HepG2 (cell line): ENCODE data around the gene TMEM222. TPM values are rescaled to one million over a fixed set of nuclear protein-coding genes. Genes with fewer than 3 reads are reported as not detected.

ENCODE experiments used
- ATAC-seq: fragments of 200-7000 bp; cut with Tn5 transposase; 3 replicates; pipeline ENCODE4 v1.9.1; 2020; ENCODE audit warnings: mild to moderate bottlenecking, moderate library complexity
- BruUV-seq: library from RNA; stranded (reverse); fragments of 400-500 nt; replicated peaks from 2 replicates; lab custom pipeline; 2021; lab: Mats Ljungman, UMichigan
- CTCF ChIA-PET: fragments of 300-600 bp; formaldehyde crosslinking; extraction: SDS; loops from one replicate; lab custom pipeline; 2021; ENCODE audit warnings: low total read pairs, inconsistent platforms, low intra/inter-chr PET ratio; lab: Yijun Ruan, JAX
- POLR2A ChIA-PET: fragments of 350-600 bp; sonication (Branson Sonifier 250); formaldehyde crosslinking; loops from one replicate; lab custom pipeline; 2020; ENCODE audit warnings: antibody characterized with exemption, inconsistent platforms; lab: Yijun Ruan, JAX
- DNase-seq: peaks from one replicate; pipeline ENCODE4 v3.0.0-alpha.2; 2015; ENCODE audit warnings: low spot score
- FAIRE-seq: peaks from 3 replicates; lab custom pipeline; 2011; peaks lifted over from hg19 to GRCh38; lab: Jason Lieb, UNC
- H2AFZ ChIP-seq: one replicate; pipeline ENCODE4 v1.6.1; 2011; ENCODE audit warnings: low read length, inconsistent platforms
- H3K27ac ChIP-seq: fragments of 300-600 bp; 3 replicates; pipeline ENCODE4 v1.8.0; 2011; ENCODE audit warnings: mixed run types, mild to moderate bottlenecking, mixed read lengths, low read length, inconsistent platforms; ENCODE audit not compliant: insufficient read depth; ENCODE audit errors: extremely low read length
- H3K27me3 ChIP-seq, 2 experiments: fragments of 200-600 bp in 1 of 2; 2 replicates in 1 of 2; 3 replicates in 1 of 2; pipeline versions ENCODE4 v1.6.0 to v1.8.0; 2011; ENCODE audit warnings: low read length in 2 of 2, mild to moderate bottlenecking in 2 of 2, moderate library complexity in 2 of 2, inconsistent platforms in 1 of 2; ENCODE audit not compliant: insufficient read depth in 2 of 2, control insufficient read depth in 1 of 2
- H3K36me3 ChIP-seq, 2 experiments: fragments of 200-600 bp in 1 of 2; replicated peaks in 1 of 2; 2 replicates in 1 of 2; 3 replicates in 1 of 2; pipeline versions ENCODE4 v1.5.1 to v1.8.0; 2011; ENCODE audit warnings: low read length in 2 of 2, inconsistent platforms in 1 of 2; ENCODE audit not compliant: insufficient read depth in 2 of 2, control insufficient read depth in 1 of 2
- H3K4me1 ChIP-seq: 2 replicates; pipeline ENCODE4 v1.5.1; 2012; ENCODE audit warnings: low read length, inconsistent platforms; ENCODE audit not compliant: insufficient read depth
- H3K4me2 ChIP-seq: 2 replicates; pipeline ENCODE4 v1.6.0; 2011; ENCODE audit warnings: low read depth, low read length, inconsistent platforms
- H3K4me3 ChIP-seq, 3 experiments: fragments of 200-600 bp in 1 of 3; sonication (generic), shearing (Covaris generic) in 1 of 3; replicated peaks in 1 of 3; 2 replicates each; pipeline ENCODE4 v1.5.1; 2011 to 2016; ENCODE audit warnings: low read length in 3 of 3, inconsistent platforms in 2 of 3, low read depth in 2 of 3, mild to moderate bottlenecking in 2 of 3, control low read depth in 1 of 3, mixed read lengths in 1 of 3; ENCODE audit not compliant: insufficient read depth in 1 of 3
- H3K79me2 ChIP-seq: one replicate; pipeline ENCODE4 v1.6.1; 2011; ENCODE audit warnings: low read length, inconsistent platforms; ENCODE audit not compliant: insufficient read depth
- H3K9ac ChIP-seq: 2 replicates; pipeline ENCODE4 v1.6.0; 2011; ENCODE audit warnings: mild to moderate bottlenecking, low read depth, low read length, inconsistent platforms; ENCODE audit not compliant: insufficient read depth
- H3K9me3 ChIP-seq: 2 replicates; pipeline ENCODE4 v1.5.1; 2012; ENCODE audit warnings: mild to moderate bottlenecking, low read length
- H4K20me1 ChIP-seq: 2 replicates; pipeline ENCODE4 v1.6.0; 2011; ENCODE audit warnings: inconsistent platforms, mild to moderate bottlenecking, low read length, moderate library complexity; ENCODE audit not compliant: insufficient read depth
- ELF4 ChIP-seq: sonication (generic); formaldehyde crosslinking; IDR thresholded peaks from 2 replicates; pipeline ENCODE4 v1.5.0; 2020; ENCODE audit warnings: missing genetic modification reagents, mild to moderate bottlenecking, moderate library complexity, borderline replicate concordance
- ELK4 ChIP-seq: sonication (generic); formaldehyde crosslinking; IDR thresholded peaks from 2 replicates; pipeline ENCODE4 v1.9.0; 2021; ENCODE audit warnings: missing genetic modification reagents, borderline replicate concordance
- GZF1 ChIP-seq: sonication (generic); formaldehyde crosslinking; IDR thresholded peaks from 2 replicates; pipeline ENCODE4 v1.5.1; 2020; ENCODE audit warnings: mild to moderate bottlenecking, missing genetic modification reagents
- HMG20B ChIP-seq: conservative IDR thresholded peaks from 2 replicates; pipeline ENCODE4 v1.6.1; 2016; ENCODE audit warnings: missing genetic modification reagents, missing compliant biosample characterization
- KAT8 ChIP-seq: IDR thresholded peaks from 2 replicates; pipeline ENCODE4 v1.6.1; 2016; ENCODE audit warnings: missing genetic modification reagents, missing compliant biosample characterization
- MIXL1 ChIP-seq: IDR thresholded peaks from 2 replicates; pipeline ENCODE4 v1.6.1; 2016
- NAIF1 ChIP-seq: sonication (generic); formaldehyde crosslinking; IDR thresholded peaks from 2 replicates; pipeline ENCODE4 v1.5.0; 2020; ENCODE audit warnings: mild to moderate bottlenecking, missing genetic modification reagents, borderline replicate concordance
- NFKB2 ChIP-seq: sonication (generic); formaldehyde crosslinking; IDR thresholded peaks from 2 replicates; pipeline ENCODE4 v1.4.0; 2020; ENCODE audit warnings: missing genetic modification reagents, borderline replicate concordance
- NR3C1 ChIP-seq: sonication (generic); formaldehyde crosslinking; IDR thresholded peaks from 2 replicates; pipeline ENCODE4 v1.4.0; 2020; ENCODE audit warnings: missing genetic modification reagents
- SIN3A ChIP-seq: IDR thresholded peaks from 2 replicates; pipeline ENCODE4 v1.6.1; 2011; ENCODE audit warnings: low read depth, mild to moderate bottlenecking, control low read depth, low read length, borderline replicate concordance
- SIX4 ChIP-seq: sonication (generic); formaldehyde crosslinking; IDR thresholded peaks from 2 replicates; pipeline ENCODE4 v1.4.0; 2020; ENCODE audit warnings: missing genetic modification reagents
- SMAD9 ChIP-seq: sonication (generic); formaldehyde crosslinking; IDR thresholded peaks from 2 replicates; pipeline ENCODE4 v1.5.1; 2020; ENCODE audit warnings: mild to moderate bottlenecking, missing genetic modification reagents
- TARDBP ChIP-seq: sonication (generic); formaldehyde crosslinking; IDR thresholded peaks from 2 replicates; pipeline ENCODE4 v1.8.0; 2022; ENCODE audit warnings: mild to moderate bottlenecking, missing genetic modification reagents
- ZBTB21 ChIP-seq: sonication (generic); formaldehyde crosslinking; IDR thresholded peaks from 2 replicates; pipeline ENCODE4 v1.4.0; 2020; ENCODE audit warnings: missing genetic modification reagents
- ZFP36L1 ChIP-seq: sonication (generic); formaldehyde crosslinking; IDR thresholded peaks from 2 replicates; pipeline ENCODE4 v1.8.0; 2022; ENCODE audit warnings: mild to moderate bottlenecking, missing genetic modification reagents, moderate library complexity
- ZNF17 ChIP-seq: sonication (generic); formaldehyde crosslinking; IDR thresholded peaks from 2 replicates; pipeline ENCODE4 v1.5.0; 2020; ENCODE audit warnings: mild to moderate bottlenecking, missing genetic modification reagents
- ZNF20 ChIP-seq: sonication (generic); formaldehyde crosslinking; IDR thresholded peaks from 2 replicates; pipeline ENCODE4 v1.4.0; 2020; ENCODE audit warnings: mild to moderate bottlenecking, moderate library complexity, missing genetic modification reagents
- ZNF274 ChIP-seq: sonication (generic); formaldehyde crosslinking; IDR thresholded peaks from 2 replicates; pipeline ENCODE4 v1.5.1; 2020; ENCODE audit warnings: mild to moderate bottlenecking, missing genetic modification reagents
- ZNF414 ChIP-seq: sonication (generic); formaldehyde crosslinking; IDR thresholded peaks from 2 replicates; pipeline ENCODE4 v1.5.0; 2020; ENCODE audit warnings: missing genetic modification reagents
- ZNF644 ChIP-seq: IDR thresholded peaks from 2 replicates; pipeline ENCODE4 v1.6.1; 2016; ENCODE audit warnings: low read depth
- ZNF652 ChIP-seq: IDR thresholded peaks from 2 replicates; pipeline ENCODE4 v1.6.1; 2016; ENCODE audit warnings: low read depth, borderline replicate concordance
- ZNF768 ChIP-seq: sonication (generic); formaldehyde crosslinking; IDR thresholded peaks from 2 replicates; pipeline ENCODE4 v1.4.0; 2020; ENCODE audit warnings: missing genetic modification reagents
- ZNF772 ChIP-seq: sonication (generic); formaldehyde crosslinking; IDR thresholded peaks from 2 replicates; pipeline ENCODE4 v1.5.0; 2020; ENCODE audit warnings: mild to moderate bottlenecking, missing genetic modification reagents
- WGBS: methylation state at CpG from one replicate; pipeline ENCODE4 v1.1.6; 2017; ENCODE audit warnings: low lambda C conversion rate; 5-methylcytosine and 5-hydroxymethylcytosine counted together
- in situ Hi-C: cut with HindIII; loops from 2 replicates; pipeline ENCODE4 v1.10.0; 2017; ENCODE audit warnings: low pct_unique_long_range_greater_than_20kb; ENCODE audit not compliant: extremely low pct_ligation_motif_present
- intact Hi-C: fragments of 100-400 bp; cut with micrococcal nuclease; formaldehyde crosslinking; loops from one replicate; pipeline ENCODE4 v1.10.0; 2022; ENCODE audit not compliant: unreplicated experiment
- polyA plus RNA-seq, 8 experiments: library from polyadenylated mRNA; depleted of rRNA in 3 of 8; stranded (reverse) in 7 of 8; unstranded in 1 of 8; fragments of >200 nt; fragmentation: Illumina TruSeq in 4 of 8; extraction: Trizol in 4 of 8; gene quantifications; 2 replicates each; pipeline versions ENCODE4 v1.2.1 to v1.2.3, GENCODE V29; 2011 to 2016; ENCODE audit warnings: low read depth in 4 of 8, missing spikeins in 1 of 8, mixed read lengths in 1 of 8; ENCODE audit not compliant: insufficient read depth in 1 of 8
- total RNA-seq, 5 experiments: library from RNA; depleted of rRNA; stranded (reverse); fragments of >200 nt; fragmentation: Illumina TruSeq; extraction: Trizol; gene quantifications; 2 replicates each; pipeline ENCODE4 v1.2.3, GENCODE V29; 2016; ENCODE audit warnings: low read depth in 1 of 5

Gene TMEM222
- total and polyA plus RNA-seq, 2 of the 13 experiments (the other 11 are each of a cell fraction or from before 2014, with no cell fraction given), result 22.7 to 29.6 TPM

GRCh38 chr1:27345272-27345671 is 23.3 kb downstream of the TMEM222 start:
- no peak for TF ChIP-seq ZNF414 (CRISPR knock-in tag)
- no peak for TF ChIP-seq ZBTB21
- TF ChIP-seq SIX4 (CRISPR knock-in tag), result no peak
- no peak for TF ChIP-seq KAT8
- no peak for TF ChIP-seq NAIF1
- TF ChIP-seq MIXL1 (CRISPR knock-in tag), result no peak
- TF ChIP-seq SIN3A, result no peak
- TF ChIP-seq NFKB2 (CRISPR knock-in tag), result no peak
- no peak for TF ChIP-seq ZFP36L1
- TF ChIP-seq ZNF644 (CRISPR knock-in tag), result no peak
- POLR2A ChIA-PET, result interaction anchor here (1.2 kb wide), 1 partner anchor 21 kb away, joined by 5 read pairs; the partner anchor contains the start of gene MAP3K6
- CTCF ChIA-PET, result no interaction called here
- no peak for ATAC-seq
- BruUV-seq, result no TSS peak
- no peaks in the 10 kb centered on the region for H3K9me3 ChIP-seq
- in situ Hi-C loops (no loop called here), intact Hi-C loops (no loop called here)
- FAIRE-seq, result no peak
- no peak overlapping the region for H3K27ac ChIP-seq
- H4K20me1 ChIP-seq, result no peaks in the 10 kb centered on the region
- peaks cover 30% of the 10 kb centered on the region for H3K4me1 ChIP-seq
- H3K9ac ChIP-seq, result no peak overlapping the region
- DNase-seq, result no peak
- no peak overlapping the region for H2AFZ ChIP-seq
- H3K27me3 ChIP-seq, result no peaks in the 10 kb centered on the region; a peak in 1 of 5 replicates
- no peak overlapping the region for H3K4me2 ChIP-seq
- no peaks in the 10 kb centered on the region for H3K79me2 ChIP-seq
- H3K4me3 ChIP-seq, result no peak overlapping the region
- 97% methylated on average over 5 of the region's 12 CpGs for WGBS
- H3K36me3 ChIP-seq, result no peaks in the 10 kb centered on the region

- no peak for DNase-seq
- POLR2A ChIA-PET, result no interaction called here
- TF ChIP-seq ZNF20 (CRISPR knock-in tag), result no peak
- TF ChIP-seq GZF1 (CRISPR knock-in tag), result no peak
- no peak for TF ChIP-seq ELF4 (CRISPR knock-in tag)
- no peak for TF ChIP-seq HMG20B (CRISPR knock-in tag)
- no peak for TF ChIP-seq ZNF274 (CRISPR knock-in tag)
- TF ChIP-seq ZNF772 (CRISPR knock-in tag), result no peak
- TF ChIP-seq NR3C1 (CRISPR knock-in tag), result no peak
- TF ChIP-seq SMAD9, result no peak
- no peak for TF ChIP-seq ZNF17 (CRISPR knock-in tag)
- TF ChIP-seq ZNF768, result no peak
- no peak for TF ChIP-seq TARDBP (CRISPR knock-in tag)
- no peak for TF ChIP-seq ELK4 (CRISPR knock-in tag)
- no peak for TF ChIP-seq ZNF652
These were observed 24.4 kb downstream of the TMEM222 start for GRCh38 chr1:27346357-27346756.

More at GRCh38 chr1:27346357-27346756, 24.4 kb downstream of the TMEM222 start:
- FAIRE-seq (no peak), ATAC-seq (no peak)
- intact Hi-C loops, result no loop called here
- Histone ChIP-seq H2AFZ (no peak overlapping the region), H3K27ac (no peak overlapping the region), H3K4me2 (no peak overlapping the region), H3K36me3 (no peaks in the 10 kb centered on the region), H3K9ac (no peak overlapping the region), H3K4me3 (no peak overlapping the region), H4K20me1 (no peaks in the 10 kb centered on the region), H3K4me1 (peaks cover 31% of the 10 kb centered on the region), H3K27me3 (no peaks in the 10 kb centered on the region; a peak in 1 of 5 replicates), H3K9me3 (no peaks in the 10 kb centered on the region), H3K79me2 (no peaks in the 10 kb centered on the region)
- WGBS, result over 99% methylated on average over 8 of the region's 8 CpGs
- in situ Hi-C loops, result no loop called here
- BruUV-seq, result no TSS peak
- CTCF ChIA-PET, result no interaction called here
